Measurements from ENCODE around the gene MDGA2. TPM values are rescaled to one million over a fixed set of nuclear protein-coding genes. Genes with fewer than 3 reads are reported as not detected.

Gene MDGA2
- total RNA-seq, 1 donor from 2014 or later, result 0.75 TPM

DNA sequence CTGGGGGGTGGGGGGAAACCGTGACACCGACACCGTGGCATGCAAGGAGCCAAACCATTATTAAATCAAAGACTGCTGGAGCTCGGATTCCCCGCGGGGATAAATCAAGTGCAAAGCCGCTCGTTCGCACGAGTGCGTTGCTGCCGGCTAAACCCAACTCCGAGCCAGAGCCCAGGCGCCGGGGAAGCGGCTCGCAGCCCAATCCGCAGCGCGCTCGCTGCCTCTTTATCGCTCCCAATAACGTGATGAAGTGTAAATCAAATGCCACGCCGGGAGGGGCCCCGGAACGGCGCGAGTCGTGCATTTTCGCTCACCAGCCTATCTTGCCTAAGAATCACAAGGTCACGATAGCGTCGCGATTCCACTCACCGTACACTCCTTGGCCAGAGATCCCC lies 1.3 kb downstream of the MDGA2 start:
- peak overlapping the region; percentile 52 for H3K4me3 ChIP-seq (ENCODE audit: low read depth, low read length)

DNA sequence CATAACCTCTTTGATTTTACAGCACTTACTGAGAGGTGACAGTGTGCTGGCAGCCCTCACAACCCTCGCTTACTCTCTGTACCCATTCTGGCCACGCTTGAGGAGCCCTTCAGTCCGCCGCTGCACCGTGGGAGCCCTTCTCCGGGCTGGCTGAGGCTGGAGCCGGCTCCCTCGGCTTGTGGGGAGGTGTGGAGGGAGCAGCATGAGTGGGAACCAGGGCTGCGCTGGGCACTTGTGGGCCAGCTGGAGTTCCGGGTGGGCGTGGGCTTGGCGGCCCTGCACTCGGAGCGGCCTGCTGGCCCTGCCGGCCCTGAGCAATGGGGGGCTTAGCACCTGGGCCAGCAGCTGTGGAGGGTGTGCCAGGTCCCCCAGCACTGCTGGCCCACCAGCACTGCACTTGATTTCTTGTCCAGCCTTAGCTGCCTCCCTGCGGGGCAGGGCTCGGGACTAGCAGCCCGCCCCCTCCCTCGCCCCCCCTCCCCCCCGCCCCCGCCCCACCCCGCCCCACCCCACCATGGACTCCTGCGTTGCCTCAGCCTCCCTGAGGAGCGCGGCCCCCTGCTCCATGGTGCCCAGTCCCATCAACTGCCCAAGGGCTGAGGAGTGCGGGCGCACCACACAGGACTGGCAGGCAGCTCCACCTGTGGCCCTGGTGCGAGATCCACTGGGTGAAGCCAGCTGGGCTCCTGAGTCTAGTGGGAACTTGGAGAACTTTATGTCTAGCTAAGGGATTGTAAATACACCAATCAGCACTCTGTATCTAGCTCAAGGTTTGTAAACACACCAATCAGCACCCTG lies 9.9 kb downstream of the MDGA2 start:
- TF ChIP-seq, protein P1, sequence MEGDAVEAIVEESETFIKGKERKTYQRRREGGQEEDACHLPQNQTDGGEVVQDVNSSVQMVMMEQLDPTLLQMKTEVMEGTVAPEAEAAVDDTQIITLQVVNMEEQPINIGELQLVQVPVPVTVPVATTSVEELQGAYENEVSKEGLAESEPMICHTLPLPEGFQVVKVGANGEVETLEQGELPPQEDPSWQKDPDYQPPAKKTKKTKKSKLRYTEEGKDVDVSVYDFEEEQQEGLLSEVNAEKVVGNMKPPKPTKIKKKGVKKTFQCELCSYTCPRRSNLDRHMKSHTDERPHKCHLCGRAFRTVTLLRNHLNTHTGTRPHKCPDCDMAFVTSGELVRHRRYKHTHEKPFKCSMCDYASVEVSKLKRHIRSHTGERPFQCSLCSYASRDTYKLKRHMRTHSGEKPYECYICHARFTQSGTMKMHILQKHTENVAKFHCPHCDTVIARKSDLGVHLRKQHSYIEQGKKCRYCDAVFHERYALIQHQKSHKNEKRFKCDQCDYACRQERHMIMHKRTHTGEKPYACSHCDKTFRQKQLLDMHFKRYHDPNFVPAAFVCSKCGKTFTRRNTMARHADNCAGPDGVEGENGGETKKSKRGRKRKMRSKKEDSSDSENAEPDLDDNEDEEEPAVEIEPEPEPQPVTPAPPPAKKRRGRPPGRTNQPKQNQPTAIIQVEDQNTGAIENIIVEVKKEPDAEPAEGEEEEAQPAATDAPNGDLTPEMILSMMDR (IDR thresholded peaks at IDR 0.05; ENCODE audit: insufficient read depth, low read length, poor library complexity, severe bottlenecking), result no peak
- DNase-seq (ENCODE audit: low read depth), result no peak
- no peaks in the 10 kb centered on the region for H3K36me3 ChIP-seq (ENCODE audit: control insufficient read depth, insufficient read depth, low read length)
- no peak overlapping the region for H3K4me3 ChIP-seq (ENCODE audit: low read depth, low read length)
- no peaks in the 10 kb centered on the region for H3K27me3 ChIP-seq (ENCODE audit: control insufficient read depth, insufficient read depth, low read length)

More for the DNA sequence above, 1.3 kb downstream of the MDGA2 start:
- H3K36me3 ChIP-seq (ENCODE audit: control insufficient read depth, insufficient read depth, low read length), result no peaks in the 10 kb centered on the region
- TF ChIP-seq, protein P1 (IDR thresholded peaks at IDR 0.05; ENCODE audit: insufficient read depth, low read length, poor library complexity, severe bottlenecking), result no peak
- no peak for DNase-seq (ENCODE audit: low read depth)
- H3K27me3 ChIP-seq (ENCODE audit: control insufficient read depth, insufficient read depth, low read length), result peaks cover 16% of the 10 kb centered on the region

DNA sequence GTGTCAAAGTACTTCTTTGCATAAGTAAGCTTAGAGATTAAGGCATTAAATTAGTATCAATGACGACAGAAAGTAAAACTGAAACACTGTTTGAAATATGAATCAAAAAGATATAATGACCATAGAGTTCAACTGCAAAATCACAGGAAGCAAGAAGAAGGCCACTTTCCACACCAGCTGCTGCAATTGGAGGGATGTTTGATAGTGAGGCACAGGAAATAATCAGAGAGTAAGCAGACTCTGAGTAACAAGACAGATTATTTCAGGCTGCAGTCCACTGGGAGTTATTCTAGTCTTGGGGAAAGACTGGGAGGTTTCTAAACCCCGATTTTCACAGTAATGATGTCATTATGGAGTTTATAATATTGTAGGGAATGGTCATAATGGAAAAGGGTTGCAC lies 12.9 kb downstream of the MDGA2 start:
- TF ChIP-seq, protein P1 (IDR thresholded peaks at IDR 0.05; ENCODE audit: insufficient read depth, low read length, poor library complexity, severe bottlenecking), result no peak
- no peak for DNase-seq (ENCODE audit: low read depth)

DNA sequence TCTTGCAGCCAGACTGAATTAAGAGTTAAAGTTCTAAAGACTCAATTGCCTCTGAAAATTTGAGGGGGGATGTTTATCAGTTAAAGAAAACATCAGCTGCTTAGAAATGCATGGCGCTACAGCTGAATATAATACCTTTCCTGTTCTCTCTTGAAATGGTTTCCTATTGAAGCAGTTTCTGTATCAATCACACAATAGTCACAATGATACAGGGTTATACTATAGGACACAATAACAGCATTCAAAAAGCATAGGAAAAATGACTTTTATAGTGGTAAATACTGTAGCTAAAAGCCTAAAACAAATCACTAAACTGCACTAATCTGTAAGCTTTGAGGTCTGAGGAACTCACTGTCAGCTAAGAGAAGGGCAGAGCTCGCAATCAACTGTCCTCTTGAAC lies 15.2 kb downstream of the MDGA2 start:
- no peaks in the 10 kb centered on the region for H3K36me3 ChIP-seq (ENCODE audit: control insufficient read depth, insufficient read depth, low read length)
- TF ChIP-seq, protein P1 (IDR thresholded peaks at IDR 0.05; ENCODE audit: insufficient read depth, low read length, poor library complexity, severe bottlenecking), result no peak
- DNase-seq (ENCODE audit: low read depth), result no peak
- H3K27me3 ChIP-seq (ENCODE audit: control insufficient read depth, insufficient read depth, low read length), result no peaks in the 10 kb centered on the region
- no peak overlapping the region for H3K4me3 ChIP-seq (ENCODE audit: low read depth, low read length)

More for the DNA sequence above, 12.9 kb downstream of the MDGA2 start:
- no peaks in the 10 kb centered on the region for H3K36me3 ChIP-seq (ENCODE audit: control insufficient read depth, insufficient read depth, low read length)
- H3K4me3 ChIP-seq (ENCODE audit: low read depth, low read length), result no peak overlapping the region
- H3K27me3 ChIP-seq (ENCODE audit: control insufficient read depth, insufficient read depth, low read length), result no peaks in the 10 kb centered on the region

DNA sequence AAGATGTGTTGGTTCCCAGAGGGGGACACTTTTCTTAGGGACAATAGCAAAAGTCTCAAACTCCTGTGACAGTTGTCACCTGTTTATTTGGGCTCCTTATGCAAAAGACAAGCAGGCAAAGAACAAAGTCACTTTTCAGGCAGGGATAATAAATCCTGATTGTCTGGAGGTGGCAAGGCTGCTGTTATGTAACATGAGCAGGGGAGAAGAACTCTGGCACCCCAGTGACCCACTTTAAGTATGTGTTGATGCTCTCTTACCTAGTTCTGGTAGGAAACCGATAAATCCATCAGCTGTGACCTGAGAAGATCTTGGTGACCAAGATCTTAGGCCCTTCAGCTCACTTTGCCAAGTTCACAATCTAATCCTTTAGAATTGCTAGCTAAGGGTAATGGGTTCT lies 17.4 kb downstream of the MDGA2 start:
- Histone ChIP-seq H3K27me3 (ENCODE audit: control insufficient read depth, insufficient read depth, low read length) (no peaks in the 10 kb centered on the region), H3K4me3 (ENCODE audit: low read depth, low read length) (no peak overlapping the region), H3K36me3 (ENCODE audit: control insufficient read depth, insufficient read depth, low read length) (no peaks in the 10 kb centered on the region)
- TF ChIP-seq, protein P1 (IDR thresholded peaks at IDR 0.05; ENCODE audit: insufficient read depth, low read length, poor library complexity, severe bottlenecking), result no peak
- no peak for DNase-seq (ENCODE audit: low read depth)

DNA sequence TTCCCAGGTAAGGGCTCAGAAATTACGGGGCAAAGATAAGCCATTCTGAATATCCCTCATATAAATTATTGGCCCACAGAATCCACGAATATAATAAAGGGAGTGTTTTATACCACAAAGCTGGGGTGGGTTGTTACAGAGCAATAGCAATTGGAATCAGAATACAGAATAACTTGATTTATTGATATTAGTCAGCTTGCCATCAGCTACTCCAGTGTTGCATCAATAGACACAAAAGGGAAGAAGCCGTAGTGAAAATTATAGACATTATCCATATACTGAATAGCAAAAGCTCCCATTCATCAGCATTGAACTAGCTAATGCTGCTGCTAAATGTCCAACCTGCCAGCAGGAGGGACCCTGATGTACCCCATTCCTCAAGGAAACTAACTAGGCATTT lies 18.3 kb downstream of the MDGA2 start:
- TF ChIP-seq, protein P1 (IDR thresholded peaks at IDR 0.05; ENCODE audit: insufficient read depth, low read length, poor library complexity, severe bottlenecking), result no peak
- Histone ChIP-seq H3K27me3 (ENCODE audit: control insufficient read depth, insufficient read depth, low read length) (no peaks in the 10 kb centered on the region), H3K36me3 (ENCODE audit: control insufficient read depth, insufficient read depth, low read length) (no peaks in the 10 kb centered on the region), H3K4me3 (ENCODE audit: low read depth, low read length) (no peak overlapping the region)
- no peak for DNase-seq (ENCODE audit: low read depth)

All from kidney epithelial cell (primary cell).